GM12864 (cell line): ENCODE data around the gene KIF5A.
A peak's percentile ranks its signal among the peaks of the same experiment; 100 is the strongest.

Source experiments
- DNase-seq: peaks from one replicate; pipeline ENCODE4 v3.0.0-alpha.2; 2011; ENCODE audit warnings: low read depth
- H3K4me3 ChIP-seq: 2 replicates; pipeline ENCODE4 v1.5.1; 2011; ENCODE audit warnings: mild to moderate bottlenecking, low read depth, low read length, control low read depth
- TF ChIP-seq, protein P1 (sequence below): IDR thresholded peaks from 2 replicates; pipeline ENCODE4 v1.5.1; 2011; ENCODE audit warnings: low read depth, mild to moderate bottlenecking, moderate library complexity, low read length, control low read depth, inconsistent platforms; ENCODE audit errors: missing control alignments

KIF5A gene

DNA sequence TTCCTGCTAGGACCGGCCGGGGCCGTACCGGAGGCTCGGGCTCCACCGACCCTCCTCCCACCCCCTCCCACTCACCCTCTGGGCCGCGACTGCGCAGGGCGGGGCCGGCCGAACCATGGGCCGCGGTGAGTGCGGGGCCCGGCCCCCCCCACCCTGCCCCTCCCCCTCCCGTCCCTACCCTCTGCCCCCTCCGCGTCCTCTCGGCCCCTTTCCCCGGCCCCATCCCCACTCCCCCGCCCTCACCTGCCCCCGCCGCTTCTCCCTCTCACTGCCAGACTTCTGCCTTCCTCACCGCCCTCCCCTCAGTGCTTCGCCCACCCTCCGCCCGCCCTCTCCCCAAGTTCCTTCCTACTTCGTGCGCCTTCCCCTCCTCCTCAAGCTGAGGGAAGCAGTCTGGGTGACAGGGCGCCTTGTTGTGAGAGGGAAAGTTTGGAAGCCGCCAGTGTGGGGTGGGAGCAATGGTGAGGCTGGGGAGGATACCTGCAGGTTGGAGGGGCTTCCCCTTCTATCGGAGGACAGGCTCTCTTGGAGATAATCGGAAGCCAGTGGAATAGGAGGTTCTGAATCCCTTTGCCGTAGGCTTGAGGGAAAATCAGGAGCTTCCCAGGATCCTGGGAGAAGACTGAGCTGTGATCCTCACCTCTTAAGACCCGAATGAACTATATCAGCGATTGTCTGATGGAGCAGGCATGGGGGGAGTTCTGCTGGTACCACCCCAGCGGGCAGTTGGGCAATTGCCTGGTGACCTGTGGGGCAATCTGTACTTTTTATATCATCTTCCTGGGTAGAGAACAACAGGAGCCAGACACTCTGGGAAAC is 26.7 kb upstream of the KIF5A start:
- H3K4me3 ChIP-seq: peak overlapping the region; percentile 91
- DNase-seq: no peak
- TF ChIP-seq, protein P1, sequence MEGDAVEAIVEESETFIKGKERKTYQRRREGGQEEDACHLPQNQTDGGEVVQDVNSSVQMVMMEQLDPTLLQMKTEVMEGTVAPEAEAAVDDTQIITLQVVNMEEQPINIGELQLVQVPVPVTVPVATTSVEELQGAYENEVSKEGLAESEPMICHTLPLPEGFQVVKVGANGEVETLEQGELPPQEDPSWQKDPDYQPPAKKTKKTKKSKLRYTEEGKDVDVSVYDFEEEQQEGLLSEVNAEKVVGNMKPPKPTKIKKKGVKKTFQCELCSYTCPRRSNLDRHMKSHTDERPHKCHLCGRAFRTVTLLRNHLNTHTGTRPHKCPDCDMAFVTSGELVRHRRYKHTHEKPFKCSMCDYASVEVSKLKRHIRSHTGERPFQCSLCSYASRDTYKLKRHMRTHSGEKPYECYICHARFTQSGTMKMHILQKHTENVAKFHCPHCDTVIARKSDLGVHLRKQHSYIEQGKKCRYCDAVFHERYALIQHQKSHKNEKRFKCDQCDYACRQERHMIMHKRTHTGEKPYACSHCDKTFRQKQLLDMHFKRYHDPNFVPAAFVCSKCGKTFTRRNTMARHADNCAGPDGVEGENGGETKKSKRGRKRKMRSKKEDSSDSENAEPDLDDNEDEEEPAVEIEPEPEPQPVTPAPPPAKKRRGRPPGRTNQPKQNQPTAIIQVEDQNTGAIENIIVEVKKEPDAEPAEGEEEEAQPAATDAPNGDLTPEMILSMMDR: peak; percentile 15

DNA sequence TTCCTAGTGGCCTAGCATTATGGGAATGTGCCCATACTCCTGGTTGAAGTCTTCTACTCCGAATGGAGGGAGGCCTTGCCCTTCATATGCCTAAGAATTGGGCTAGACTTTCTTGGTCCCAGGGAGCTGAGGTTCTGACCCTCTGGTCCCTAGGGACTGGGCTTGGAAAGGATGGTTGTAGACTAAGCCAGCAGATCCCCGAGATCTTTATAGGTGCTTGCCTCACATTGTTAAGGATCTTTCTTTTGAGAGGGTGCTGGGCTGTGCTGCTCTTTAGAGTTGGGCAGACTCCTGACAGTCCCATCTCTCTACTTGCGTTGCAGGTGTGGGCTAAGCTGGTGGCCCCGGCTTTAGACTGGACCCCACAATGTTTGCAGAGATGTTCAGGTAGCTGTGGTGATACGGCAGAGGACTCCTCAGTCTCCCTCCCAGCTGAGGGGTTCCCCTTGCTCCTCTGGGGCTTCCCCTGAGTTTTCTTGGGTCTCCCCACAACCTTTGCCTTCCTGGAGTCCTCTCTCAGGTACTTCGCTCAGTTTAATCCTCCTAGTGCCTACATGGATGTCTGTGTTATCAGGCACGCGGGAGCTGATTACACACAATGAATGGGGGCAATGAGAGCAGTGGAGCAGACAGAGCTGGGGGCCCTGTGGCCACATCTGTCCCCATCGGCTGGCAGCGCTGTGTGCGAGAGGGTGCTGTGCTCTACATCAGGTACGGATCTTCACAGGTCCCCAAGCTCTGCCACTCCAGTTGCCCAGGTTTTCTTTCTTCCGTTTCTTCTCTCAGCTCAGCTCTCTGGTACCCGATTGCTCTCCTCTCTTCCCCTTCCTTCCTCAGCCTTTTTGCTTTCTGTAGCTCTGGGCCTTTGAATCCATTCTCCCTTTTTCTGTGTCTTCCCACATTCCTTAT is 25.9 kb upstream of the KIF5A start:
- peak overlapping the region; percentile 91 for H3K4me3 ChIP-seq
- no peak for DNase-seq
- TF ChIP-seq, protein P1: no peak

DNA sequence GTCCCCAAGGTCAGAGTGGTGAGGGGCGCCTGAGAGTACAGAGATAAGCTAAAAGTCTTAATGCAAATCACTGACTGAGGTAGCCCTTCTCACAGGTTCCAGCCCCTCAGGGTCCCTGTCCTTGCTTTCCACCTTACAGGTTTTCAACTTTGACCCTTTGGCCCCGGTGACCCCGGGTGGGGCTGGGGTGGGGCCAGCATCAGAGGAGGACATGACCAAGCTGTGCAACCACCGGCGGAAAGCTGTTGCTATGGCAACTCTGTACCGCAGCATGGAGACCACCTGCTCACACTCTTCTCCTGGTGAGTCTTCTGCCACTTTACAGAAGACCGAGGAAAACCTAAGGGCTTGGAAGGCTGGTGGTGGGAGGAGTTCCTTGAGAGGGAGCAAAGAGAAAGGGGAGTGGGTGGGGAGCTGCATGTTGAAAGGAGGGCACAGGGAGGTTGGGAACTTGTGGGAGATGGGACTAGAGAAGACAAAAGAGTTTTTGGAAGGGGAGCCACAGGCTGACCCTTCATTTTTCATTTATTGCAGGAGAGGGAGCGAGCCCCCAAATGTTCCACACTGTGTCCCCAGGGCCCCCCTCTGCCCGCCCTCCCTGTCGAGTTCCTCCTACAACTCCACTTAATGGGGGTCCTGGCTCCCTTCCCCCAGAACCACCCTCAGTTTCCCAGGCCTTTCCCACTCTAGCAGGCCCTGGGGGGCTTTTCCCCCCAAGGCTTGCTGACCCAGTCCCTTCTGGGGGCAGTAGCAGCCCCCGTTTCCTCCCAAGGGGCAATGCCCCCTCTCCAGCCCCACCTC is 24.8 kb upstream of the KIF5A start:
- no peak for DNase-seq
- TF ChIP-seq, protein P1: no peak
- H3K4me3 ChIP-seq: no peak overlapping the region

DNA sequence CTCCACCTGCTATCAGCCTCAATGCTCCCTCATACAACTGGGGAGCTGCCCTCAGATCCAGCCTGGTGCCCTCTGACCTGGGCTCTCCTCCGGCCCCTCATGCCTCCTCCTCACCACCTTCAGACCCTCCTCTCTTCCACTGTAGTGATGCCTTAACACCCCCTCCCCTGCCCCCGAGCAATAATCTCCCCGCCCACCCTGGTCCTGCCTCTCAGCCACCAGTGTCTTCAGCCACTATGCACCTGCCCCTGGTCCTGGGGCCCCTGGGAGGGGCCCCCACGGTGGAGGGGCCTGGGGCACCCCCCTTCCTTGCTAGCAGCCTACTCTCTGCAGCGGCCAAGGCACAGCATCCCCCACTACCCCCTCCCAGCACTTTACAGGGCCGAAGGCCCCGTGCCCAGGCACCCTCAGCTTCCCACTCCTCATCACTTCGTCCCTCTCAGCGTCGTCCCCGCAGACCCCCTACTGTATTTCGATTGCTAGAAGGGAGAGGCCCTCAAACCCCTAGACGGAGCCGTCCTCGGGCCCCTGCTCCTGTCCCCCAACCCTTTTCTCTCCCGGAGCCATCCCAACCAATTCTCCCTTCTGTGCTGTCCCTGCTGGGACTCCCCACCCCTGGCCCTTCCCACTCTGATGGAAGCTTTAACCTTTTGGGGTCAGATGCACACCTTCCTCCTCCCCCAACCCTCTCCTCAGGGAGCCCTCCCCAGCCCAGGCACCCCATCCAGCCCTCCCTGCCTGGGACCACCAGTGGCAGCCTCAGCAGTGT is 24.0 kb upstream of the KIF5A start:
- DNase-seq: no peak
- no peak overlapping the region for H3K4me3 ChIP-seq
- TF ChIP-seq, protein P1: no peak

DNA sequence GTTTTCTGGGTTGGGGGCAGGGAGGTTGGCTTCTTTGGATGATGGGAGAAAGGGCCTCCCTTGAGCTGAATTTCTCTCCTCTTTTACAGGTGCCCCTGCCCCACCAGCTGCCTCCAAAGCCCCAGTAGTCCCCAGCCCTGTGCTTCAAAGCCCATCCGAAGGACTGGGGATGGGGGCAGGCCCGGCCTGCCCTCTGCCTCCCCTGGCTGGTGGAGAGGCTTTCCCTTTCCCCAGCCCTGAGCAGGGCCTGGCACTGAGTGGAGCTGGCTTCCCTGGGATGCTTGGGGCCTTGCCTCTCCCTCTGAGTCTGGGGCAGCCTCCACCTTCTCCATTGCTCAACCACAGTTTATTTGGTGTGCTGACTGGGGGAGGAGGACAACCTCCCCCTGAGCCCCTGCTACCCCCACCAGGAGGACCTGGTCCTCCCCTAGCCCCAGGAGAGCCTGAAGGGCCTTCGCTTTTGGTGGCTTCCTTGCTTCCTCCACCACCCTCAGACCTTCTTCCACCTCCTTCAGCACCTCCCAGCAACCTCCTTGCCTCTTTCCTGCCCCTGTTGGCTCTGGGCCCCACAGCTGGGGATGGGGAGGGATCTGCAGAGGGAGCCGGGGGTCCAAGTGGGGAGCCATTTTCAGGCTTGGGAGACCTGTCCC is 23.2 kb upstream of the KIF5A start:
- TF ChIP-seq, protein P1: no peak
- DNase-seq: no peak
- no peak overlapping the region for H3K4me3 ChIP-seq
